Esophagus muscularis mucosa (tissue), 3 donors: Measurements from ENCODE around the gene ACP4.

ENCODE experiments used
- CTCF ChIP-seq, 3 experiments: fragments of 200-600 bp in 2 of 3; fragments of 450-650 bp in 1 of 3; sonication (generic) in 2 of 3; IDR thresholded peaks; one replicate each; pipeline ENCODE4 v1.5.1; 2017 to 2019; ENCODE audit warnings: antibody characterized with exemption in 3 of 3, mild to moderate bottlenecking in 2 of 3, moderate library complexity in 1 of 3
- EP300 ChIP-seq: sonication (generic); formaldehyde crosslinking; IDR thresholded peaks from one replicate; pipeline ENCODE4 v1.6.1; 2017; ENCODE audit warnings: antibody characterized with exemption

- TF ChIP-seq CTCF (IDR thresholded peaks at IDR 0.05) (no peak), EP300 (no peak)
Measured at GRCh38 chr19:50759886-50760285, 30.3 kb upstream of the ACP4 start.
